Liver (tissue), 9 donors: ENCODE measurements around the gene MLF1. TPM values are rescaled to one million over a fixed set of nuclear protein-coding genes. Genes with fewer than 3 reads are reported as not detected.

Experiments
- DNase-seq: peaks from one replicate; pipeline ENCODE4 v3.0.0-alpha.2; 2017; ENCODE audit warnings: low spot score
- H3K27ac ChIP-seq, 2 donors: one replicate each; pipeline ENCODE4 v1.7.0; 2013; ENCODE audit warnings: inconsistent platforms in 2 of 2, low read length in 2 of 2, control low read depth in 1 of 2, low read depth in 1 of 2, mild to moderate bottlenecking in 1 of 2
- H3K27me3 ChIP-seq, 4 donors: one replicate each; pipeline versions ENCODE4 v1.6.1 to v1.7.0; 2013; ENCODE audit warnings: low read length in 3 of 4, inconsistent platforms in 1 of 4, mild to moderate bottlenecking in 1 of 4, moderate library complexity in 1 of 4; ENCODE audit not compliant: control insufficient read depth in 4 of 4, insufficient read depth in 4 of 4
- H3K36me3 ChIP-seq, 4 donors: one replicate each; pipeline versions ENCODE4 v1.6.1 to v1.7.0; 2013; ENCODE audit warnings: low read length in 3 of 4, mild to moderate bottlenecking in 3 of 4, low read depth in 1 of 4, moderate library complexity in 1 of 4; ENCODE audit not compliant: control insufficient read depth in 4 of 4, insufficient read depth in 3 of 4
- H3K4me1 ChIP-seq, 4 donors: one replicate each; pipeline versions ENCODE4 v1.6.1 to v1.7.0; 2013; ENCODE audit warnings: low read length in 3 of 4, mild to moderate bottlenecking in 3 of 4, moderate library complexity in 1 of 4; ENCODE audit not compliant: control insufficient read depth in 4 of 4, insufficient read depth in 4 of 4
- H3K4me3 ChIP-seq, 3 donors: one replicate each; pipeline versions ENCODE4 v1.6.1 to v1.7.0; 2013; ENCODE audit warnings: low read length in 3 of 3, control low read depth in 1 of 3, low read depth in 1 of 3, mild to moderate bottlenecking in 1 of 3
- H3K9ac ChIP-seq, 2 donors: one replicate each; pipeline ENCODE4 v1.7.0; 2013; ENCODE audit warnings: low read length in 2 of 2, mild to moderate bottlenecking in 2 of 2, moderate library complexity in 2 of 2, control low read depth in 1 of 2, low read depth in 1 of 2
- H3K9me3 ChIP-seq, 4 donors: one replicate each; pipeline versions ENCODE4 v1.6.1 to v1.7.0; 2013; ENCODE audit warnings: low read length in 3 of 4; ENCODE audit not compliant: control insufficient read depth in 4 of 4
- CTCF ChIP-seq: fragments of 150-350 bp; IDR thresholded peaks from 2 replicates; pipeline ENCODE4 v1.5.1; 2017; ENCODE audit warnings: improper control_type of control experiment, low read depth, low read length; ENCODE audit not compliant: missing input control
- EGR1 ChIP-seq, 2 donors: IDR thresholded peaks; 2 replicates each; pipeline ENCODE4 v1.6.1; 2016 to 2018; ENCODE audit warnings: antibody characterized with exemption in 2 of 2, low read depth in 2 of 2
- FOXA1 ChIP-seq: IDR thresholded peaks from 2 replicates; pipeline ENCODE4 v1.6.1; 2016; ENCODE audit warnings: antibody characterized with exemption
- FOXA2 ChIP-seq: IDR thresholded peaks from 2 replicates; pipeline ENCODE4 v1.6.1; 2016; ENCODE audit warnings: antibody characterized with exemption
- GABPA ChIP-seq, 2 donors: IDR thresholded peaks in 1 of 2; conservative IDR thresholded peaks in 1 of 2; 2 replicates each; pipeline ENCODE4 v1.6.1; 2016; ENCODE audit warnings: antibody characterized with exemption in 2 of 2, mild to moderate bottlenecking in 1 of 2, moderate library complexity in 1 of 2
- HNF4A ChIP-seq, 2 donors: conservative IDR thresholded peaks; 2 replicates each; pipeline ENCODE4 v1.6.1; 2016; ENCODE audit warnings: antibody characterized with exemption in 2 of 2, mild to moderate bottlenecking in 2 of 2
- HNF4G ChIP-seq: IDR thresholded peaks from 2 replicates; pipeline ENCODE4 v1.6.1; 2016; ENCODE audit warnings: antibody characterized with exemption
- JUND ChIP-seq, 2 donors: IDR thresholded peaks; 2 replicates each; pipeline ENCODE4 v1.6.1; 2016; ENCODE audit warnings: antibody characterized with exemption in 2 of 2
- MAX ChIP-seq: IDR thresholded peaks from 2 replicates; pipeline ENCODE4 v1.6.1; 2016; ENCODE audit warnings: antibody characterized with exemption
- NR2F2 ChIP-seq: IDR thresholded peaks from 2 replicates; pipeline ENCODE4 v1.6.1; 2016; ENCODE audit warnings: antibody characterized with exemption
- RAD21 ChIP-seq, 2 donors: IDR thresholded peaks; 2 replicates each; pipeline ENCODE4 v1.6.1; 2016; ENCODE audit warnings: antibody characterized with exemption in 2 of 2, mild to moderate bottlenecking in 2 of 2
- REST ChIP-seq: IDR thresholded peaks from 2 replicates; pipeline ENCODE4 v1.6.1; 2016; ENCODE audit warnings: antibody characterized with exemption, mild to moderate bottlenecking
- RXRA ChIP-seq, 2 donors: IDR thresholded peaks; 2 replicates each; pipeline ENCODE4 v1.6.1; 2017 to 2018; ENCODE audit warnings: antibody characterized with exemption in 2 of 2, mild to moderate bottlenecking in 1 of 2
- SP1 ChIP-seq: IDR thresholded peaks from 2 replicates; pipeline ENCODE4 v1.6.1; 2018; ENCODE audit warnings: antibody characterized with exemption, mild to moderate bottlenecking
- TAF1 ChIP-seq: conservative IDR thresholded peaks from 2 replicates; pipeline ENCODE4 v1.6.1; 2016; ENCODE audit warnings: antibody characterized with exemption, mild to moderate bottlenecking
- YY1 ChIP-seq: IDR thresholded peaks from 2 replicates; pipeline ENCODE4 v1.6.1; 2016; ENCODE audit warnings: antibody characterized with exemption, mild to moderate bottlenecking
- ZBTB33 ChIP-seq: IDR thresholded peaks from 2 replicates; pipeline ENCODE4 v1.6.1; 2016; ENCODE audit warnings: antibody characterized with exemption
- WGBS: extraction: QIAGEN DNeasy Blood & Tissue Kit; methylation state at CpG from one replicate; pipeline ENCODE4 v1.1.7; 2013; 5-methylcytosine and 5-hydroxymethylcytosine counted together
- polyA plus RNA-seq, 2 donors: library from polyadenylated mRNA; stranded (reverse) in 1 of 2; unstranded in 1 of 2; fragments of 200-250 nt in 1 of 2; fragments of >200 nt in 1 of 2; fragmentation: Nextera tagmentation in 1 of 2; extraction: Ambion mirVana in 1 of 2; gene quantifications; one replicate each; pipeline versions ENCODE4 v1.2.1 to v1.2.3, GENCODE V29; 2013 to 2015
- total RNA-seq, 2 donors: library from RNA; depleted of rRNA; stranded (reverse); fragments of >200 nt; gene quantifications; one replicate each; pipeline ENCODE4 v1.2.3, GENCODE V29; 2014
- donor health status: healthy.
- donor health status: healthy.
- donor health status: healthy.
- donor health status: healthy.
- donor health status: healthy.

The MLF1 gene
- total and polyA plus RNA-seq, 4 donors = 0.20 to 3.3 (median 0.45) TPM

- Histone ChIP-seq H3K4me1 (no peaks in the 10 kb centered on the region), H3K27me3 (no peaks in the 10 kb centered on the region), H3K27ac (no peak overlapping the region), H3K4me3 (no peak overlapping the region), H3K9ac (no peak overlapping the region), H3K36me3 (no peaks in the 10 kb centered on the region), H3K9me3 (no peaks in the 10 kb centered on the region)
- WGBS = 86% methylated on average over 5 of the region's 5 CpGs
- TF ChIP-seq HNF4G = no peak
- TF ChIP-seq NR2F2 = no peak
- no peak for TF ChIP-seq TAF1
- no peak for TF ChIP-seq GABPA (IDR thresholded peaks at IDR 0.05 in 1 of 2, conservative IDR thresholded peaks at IDR 0.05 in 1 of 2)
- no peak for TF ChIP-seq ZBTB33
- TF ChIP-seq RAD21 (IDR thresholded peaks at IDR 0.05) = no peak
- TF ChIP-seq SP1 = no peak
- no peak for TF ChIP-seq RXRA (IDR thresholded peaks at IDR 0.05)
- TF ChIP-seq FOXA1 = no peak
- TF ChIP-seq JUND (IDR thresholded peaks at IDR 0.05) = no peak
- no peak for TF ChIP-seq HNF4A (conservative IDR thresholded peaks at IDR 0.05)
- DNase-seq = no peak
Measured at GRCh38 chr3:158531334-158531733, 39.7 kb upstream of the MLF1 start.

- Histone ChIP-seq H3K4me1 (no peaks in the 10 kb centered on the region), H3K4me3 (no peak overlapping the region), H3K36me3 (no peaks in the 10 kb centered on the region), H3K9me3 (no peaks in the 10 kb centered on the region), H3K27me3 (no peaks in the 10 kb centered on the region), H3K9ac (no peak overlapping the region), H3K27ac (no peak overlapping the region)
- TF ChIP-seq CTCF (peak; percentile 52), RXRA (IDR thresholded peaks at IDR 0.05) (no peak), RAD21 (IDR thresholded peaks at IDR 0.05) (peak; percentile 76 to 78)
- no peak for DNase-seq
Measured at GRCh38 chr3:158532099-158532734, 38.8 kb upstream of the MLF1 start.

GRCh38 chr3:158535918-158536317 lies 35.1 kb upstream of the MLF1 start:
- no peak overlapping the region for H3K27ac ChIP-seq
- 86% methylated on average over 2 of the region's 2 CpGs for WGBS
- no peak overlapping the region for H3K4me3 ChIP-seq
- no peaks in the 10 kb centered on the region for H3K27me3 ChIP-seq
- H3K4me1 ChIP-seq = no peaks in the 10 kb centered on the region
- H3K36me3 ChIP-seq = no peaks in the 10 kb centered on the region
- H3K9ac ChIP-seq = no peak overlapping the region
- no peaks in the 10 kb centered on the region for H3K9me3 ChIP-seq
- DNase-seq = no peak
- no peak for TF ChIP-seq REST
- no peak for TF ChIP-seq FOXA1
- no peak for TF ChIP-seq EGR1 (IDR thresholded peaks at IDR 0.05; ENCODE audit: low read depth in 2 of 2)
- no peak for TF ChIP-seq FOXA2
- TF ChIP-seq RXRA (IDR thresholded peaks at IDR 0.05) = no peak
- TF ChIP-seq NR2F2 = no peak
- no peak for TF ChIP-seq MAX
- TF ChIP-seq HNF4G = no peak
- TF ChIP-seq HNF4A (conservative IDR thresholded peaks at IDR 0.05) = no peak
- no peak for TF ChIP-seq YY1
- no peak for TF ChIP-seq ZBTB33
- TF ChIP-seq JUND (IDR thresholded peaks at IDR 0.05) = no peak
- no peak for TF ChIP-seq RAD21 (IDR thresholded peaks at IDR 0.05)
